ENCODE measurements around the gene CMTR1.

The CMTR1 gene

DNA sequence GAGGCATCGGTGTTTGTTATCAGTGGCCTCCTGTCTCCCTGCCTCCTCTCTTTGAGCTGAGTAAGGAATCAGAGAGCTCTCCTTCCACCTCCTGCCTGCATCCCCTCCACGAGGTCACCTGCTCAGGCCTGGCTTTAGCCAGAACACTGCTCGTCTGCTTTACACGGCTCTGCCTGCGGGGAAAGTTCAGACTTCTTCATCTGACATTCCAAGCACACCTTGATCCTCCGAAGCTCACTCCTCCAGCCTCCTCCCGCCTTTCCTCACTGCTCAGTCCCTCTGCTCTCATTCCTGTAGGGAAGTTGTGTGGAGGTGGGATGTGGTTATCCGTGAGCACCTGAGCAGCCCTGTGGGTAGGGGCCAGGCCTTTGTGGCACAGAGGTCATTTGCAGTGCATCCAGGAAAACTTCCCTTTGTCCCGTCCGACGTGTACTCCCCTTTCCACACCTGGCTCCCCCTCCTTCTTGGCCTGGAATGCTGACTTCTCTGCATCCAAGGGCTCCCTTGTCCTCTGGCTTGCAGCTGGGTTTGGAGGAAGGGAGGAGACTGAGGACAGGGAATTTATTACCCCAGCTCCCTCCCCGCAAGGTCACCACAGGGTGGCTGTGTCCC lies 79.5 kb downstream of the CMTR1 start:
- no peak for DNase-seq (ENCODE audit: low spot score)

DNA sequence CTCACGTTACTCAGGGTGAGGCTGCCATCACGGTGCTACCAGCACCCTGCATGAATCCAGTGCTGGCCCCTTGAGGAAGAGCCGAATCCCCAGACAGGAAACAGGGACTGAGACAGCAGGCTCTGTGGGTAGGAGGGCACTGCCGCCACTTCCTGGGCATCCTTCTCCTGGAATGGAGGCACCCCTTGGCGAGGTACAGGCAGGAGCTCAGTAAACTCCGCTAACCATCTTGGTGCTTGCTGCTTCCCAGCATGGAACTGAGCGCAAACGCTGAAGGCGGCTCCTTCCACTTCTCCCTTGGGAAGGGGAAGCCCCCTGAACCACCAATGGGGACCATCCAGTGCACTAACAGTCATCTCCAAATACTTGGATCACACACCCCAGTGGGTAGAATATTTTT lies 80.1 kb downstream of the CMTR1 start:
- DNase-seq (ENCODE audit: low spot score) = no peak

DNA sequence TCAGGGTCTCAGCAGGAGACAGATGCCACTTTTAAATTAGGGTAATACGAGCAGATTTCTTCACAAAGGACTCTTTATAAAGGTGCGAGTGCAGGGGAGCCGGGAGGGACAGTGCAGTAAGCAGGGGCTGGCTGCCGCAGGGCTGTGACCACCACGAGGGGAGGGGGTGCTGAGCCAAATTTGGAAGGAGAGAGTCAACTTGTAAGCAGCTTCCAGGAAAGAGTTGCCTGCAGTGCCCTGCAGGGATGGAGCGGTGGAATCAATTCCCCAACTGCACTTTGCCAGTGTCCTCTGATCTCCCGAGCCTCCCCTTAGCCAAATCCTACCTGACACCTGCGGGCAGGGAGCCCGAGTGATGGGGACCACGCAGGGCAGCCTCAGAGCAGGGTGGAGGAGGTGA lies 80.6 kb downstream of the CMTR1 start:
- no peak for DNase-seq (ENCODE audit: low spot score)

DNA sequence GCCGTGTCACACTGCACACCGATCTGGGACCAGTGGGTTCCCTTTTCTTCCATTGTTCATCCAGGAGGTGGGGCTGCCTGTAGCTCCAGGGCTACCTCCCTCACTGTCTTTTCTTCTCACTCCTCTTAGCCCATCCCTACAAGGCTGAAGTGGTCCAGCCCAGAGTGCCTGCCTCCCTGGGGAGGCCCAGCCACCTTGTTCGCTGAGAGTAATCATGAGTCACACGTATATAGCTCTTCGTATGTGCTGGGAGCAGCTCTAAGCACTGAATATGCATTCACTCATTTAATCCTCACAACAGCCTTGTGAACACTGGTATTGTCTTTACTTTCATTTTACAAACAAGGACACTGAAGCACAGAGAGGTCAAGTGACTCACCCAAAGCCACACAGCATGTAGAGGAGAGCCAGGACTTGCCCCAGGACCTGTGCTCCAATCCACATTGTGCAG lies 81.3 kb downstream of the CMTR1 start:
- no peak for DNase-seq (ENCODE audit: low spot score)

DNA sequence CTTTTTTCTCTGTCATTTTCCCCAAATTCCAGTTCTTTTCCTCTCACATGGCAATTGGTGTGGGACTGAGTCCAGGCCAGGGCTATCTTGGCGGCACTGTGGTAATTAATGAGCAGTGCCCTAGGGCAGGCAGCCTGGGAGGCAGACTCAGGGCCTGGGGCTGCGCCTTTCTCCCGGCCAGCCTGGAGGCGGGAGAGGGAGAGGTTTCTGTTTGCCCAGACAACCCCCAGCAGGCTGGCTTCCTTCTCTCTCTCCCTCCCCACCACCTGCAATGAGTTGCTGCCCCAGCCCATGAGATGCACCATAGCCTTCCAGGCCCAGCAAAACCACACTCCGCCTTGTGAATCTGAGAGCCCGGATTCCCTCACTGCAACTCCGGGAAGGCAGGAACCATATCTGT lies 81.8 kb downstream of the CMTR1 start:
- DNase-seq (ENCODE audit: low spot score) = no peak

DNA sequence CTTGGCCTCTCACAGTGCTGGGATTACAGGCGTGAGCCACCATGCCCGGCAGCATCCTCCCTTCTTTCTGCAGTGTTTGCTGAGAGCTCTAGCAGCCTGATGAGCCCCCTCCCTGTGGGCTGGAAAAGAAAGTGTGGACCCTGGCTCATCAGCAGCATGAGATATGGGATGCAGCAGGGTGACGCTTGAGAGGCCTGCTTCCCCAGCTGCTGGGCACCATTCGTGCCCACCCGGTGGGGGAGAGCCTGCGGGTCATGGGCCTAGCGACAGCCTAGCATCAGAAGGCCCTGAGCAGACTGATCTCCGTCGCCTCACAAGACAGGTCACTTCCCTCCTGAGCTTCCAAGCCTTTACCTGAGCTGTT lies 82.7 kb downstream of the CMTR1 start:
- DNase-seq (ENCODE audit: low spot score) = no peak

DNA sequence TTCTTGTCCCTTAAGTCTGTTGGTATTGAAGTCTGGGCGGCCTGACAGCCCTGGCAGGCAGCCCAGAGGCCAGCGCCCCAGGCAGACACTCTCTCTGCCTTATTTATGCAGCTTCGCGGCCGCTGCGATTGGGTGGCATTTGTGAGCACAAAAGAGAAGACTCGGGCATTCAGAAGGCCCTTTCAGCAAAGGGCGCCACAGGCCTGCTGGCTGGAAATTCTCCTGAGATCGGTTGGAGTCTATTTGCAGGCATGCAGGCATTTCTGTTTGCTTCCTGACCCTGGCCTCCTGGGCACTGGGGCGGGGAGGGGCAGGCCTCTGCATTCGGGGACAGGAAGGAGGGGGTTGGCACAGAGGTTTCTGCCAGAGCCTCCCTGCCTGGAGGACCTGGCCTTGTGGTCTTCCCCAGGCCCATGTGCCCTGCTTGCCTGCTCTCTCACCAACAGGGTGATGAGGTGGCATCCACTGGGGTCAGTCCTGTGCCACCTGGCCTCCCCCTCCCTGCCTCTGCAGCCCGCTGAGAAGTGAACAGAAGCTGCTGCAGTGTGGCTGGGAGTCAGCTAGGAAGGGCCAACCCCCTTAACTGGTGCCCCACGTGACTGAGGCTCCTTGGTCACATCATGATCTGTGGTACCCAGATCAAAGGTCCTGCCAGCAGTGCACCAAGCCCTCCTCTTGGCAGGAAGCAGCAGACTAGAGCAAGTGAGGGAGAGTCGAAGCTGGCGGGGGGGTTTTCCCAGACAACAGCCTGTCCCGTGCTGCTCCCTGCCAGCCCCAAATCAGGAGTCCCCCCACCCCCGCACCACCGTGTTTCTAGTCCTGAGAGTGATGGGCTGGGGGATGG lies 83.3 kb downstream of the CMTR1 start:
- DNase-seq (ENCODE audit: low spot score) = no peak

DNA sequence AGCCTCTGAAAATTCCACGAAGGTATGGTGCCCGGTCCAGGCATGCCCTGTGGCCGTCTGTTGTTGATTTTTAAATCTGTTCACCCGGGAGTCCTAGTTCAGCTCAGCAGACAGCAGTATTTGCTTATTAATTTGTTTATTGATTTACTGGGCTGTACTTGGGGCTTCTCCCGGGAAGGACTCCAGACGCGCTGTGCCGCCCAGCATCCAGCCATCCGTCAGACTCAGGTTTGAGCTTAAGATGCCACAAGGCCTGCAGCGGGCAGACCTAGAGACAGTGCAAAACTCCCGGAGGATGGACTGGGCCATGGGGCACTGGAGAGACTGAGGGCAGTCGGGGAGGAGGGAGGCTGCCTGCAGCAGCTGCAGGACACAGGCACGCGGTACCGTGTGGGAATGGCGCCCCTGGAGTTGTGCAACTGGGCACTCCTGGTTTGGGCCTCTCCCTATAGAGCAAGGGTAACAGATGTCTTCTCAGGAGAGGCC lies 83.9 kb downstream of the CMTR1 start:
- DNase-seq (ENCODE audit: low spot score) = no peak

DNA sequence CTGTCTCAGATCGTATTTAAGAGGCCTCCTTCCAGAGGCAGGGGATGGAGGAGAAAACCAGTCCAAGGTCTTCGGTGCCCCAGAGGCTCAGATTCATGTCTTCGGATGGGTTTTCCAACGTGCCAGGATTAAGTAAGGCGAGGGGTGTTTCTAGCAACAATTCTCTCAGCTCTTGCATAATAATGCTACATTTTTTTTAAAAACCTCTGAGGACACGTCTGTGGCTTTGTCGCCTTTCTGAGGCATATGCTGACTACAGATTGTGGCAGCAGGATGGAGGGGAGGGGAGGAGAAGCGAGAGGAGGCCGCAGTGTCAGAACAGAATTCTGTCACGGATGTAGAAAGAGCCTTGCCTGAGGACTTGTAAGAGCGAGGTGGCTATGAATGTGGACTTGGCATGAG lies 84.4 kb downstream of the CMTR1 start:
- DNase-seq (ENCODE audit: low spot score) = no peak

DNA sequence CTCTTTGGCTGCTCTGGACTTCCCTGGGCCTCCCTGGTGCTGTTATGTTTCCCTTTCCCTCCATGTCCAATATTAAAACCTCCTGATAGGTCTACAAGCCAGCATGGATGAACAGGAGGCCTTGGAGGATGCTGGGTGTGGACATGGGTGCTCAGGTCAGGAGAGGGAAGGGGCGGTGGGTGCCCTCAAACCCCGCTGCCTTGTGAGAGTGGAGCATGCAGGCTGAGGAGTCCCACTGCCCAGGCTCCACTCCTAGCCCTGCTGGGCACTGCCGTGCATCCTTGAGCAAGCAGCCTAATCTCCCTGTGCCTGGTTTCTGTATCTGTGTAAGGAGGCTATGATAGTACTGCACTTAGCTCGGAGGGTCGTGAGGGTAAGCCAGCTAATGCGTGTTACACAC lies 85.1 kb downstream of the CMTR1 start:
- no peak for DNase-seq (ENCODE audit: low spot score)

DNA sequence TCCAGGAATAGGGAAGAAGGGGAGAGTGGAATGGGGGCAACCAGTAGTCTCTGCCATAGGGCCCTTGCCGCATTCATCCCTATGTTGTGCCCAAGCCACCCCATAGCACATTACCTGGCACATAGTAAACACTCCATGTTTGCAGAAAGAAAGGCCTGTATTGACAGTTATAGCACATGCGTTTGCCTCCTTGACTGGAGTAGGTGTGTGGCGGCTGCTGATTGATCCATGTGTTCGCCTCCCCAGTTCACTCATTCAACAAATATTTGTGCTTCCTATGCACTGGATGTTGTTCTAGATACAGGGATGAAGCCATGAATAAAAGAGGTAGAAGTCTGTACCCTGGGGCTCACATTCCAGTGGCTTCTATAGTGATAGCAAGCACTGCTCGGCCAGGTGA lies 86.4 kb downstream of the CMTR1 start:
- no peak for DNase-seq (ENCODE audit: low spot score)

DNA sequence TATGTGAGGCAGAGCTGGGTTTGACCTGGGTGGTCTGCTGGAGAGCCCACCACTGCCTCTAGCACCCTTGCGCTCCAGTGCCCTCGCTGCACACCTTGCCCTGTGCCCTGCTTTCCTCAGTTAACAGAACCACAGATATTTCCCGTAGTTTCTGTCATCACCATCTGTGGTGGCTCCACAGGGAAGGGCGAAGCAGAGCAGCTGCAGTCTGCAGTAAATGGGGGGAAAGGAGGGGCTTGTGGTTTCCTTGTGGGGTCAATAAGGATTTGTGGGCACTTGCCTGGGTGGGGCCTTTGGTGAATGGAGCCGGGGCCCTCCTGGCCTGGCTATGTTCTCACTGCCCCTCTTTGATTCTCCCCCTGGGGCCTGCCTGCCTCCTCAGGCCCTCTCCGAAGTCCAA lies 87.9 kb downstream of the CMTR1 start:
- no peak for DNase-seq (ENCODE audit: low spot score)

DNA sequence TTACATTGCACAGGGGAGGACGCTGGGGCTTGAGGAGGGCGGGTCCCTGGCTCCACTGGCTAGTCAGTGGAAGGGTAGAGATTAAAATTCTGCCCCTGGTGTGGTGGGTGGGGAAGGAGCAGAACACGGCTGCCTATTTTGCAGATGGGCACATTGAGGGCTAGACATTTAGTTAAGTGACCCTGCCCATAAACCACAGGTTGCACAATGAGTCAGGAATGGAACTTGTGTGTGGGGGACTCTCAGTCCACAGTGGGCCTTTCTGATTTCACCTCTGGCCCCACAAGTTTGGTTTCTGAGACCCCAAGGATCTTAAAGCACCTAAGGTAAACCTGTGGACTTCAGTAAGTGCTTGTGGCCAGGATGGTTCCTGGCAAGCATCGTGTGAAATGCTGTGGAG lies 88.7 kb downstream of the CMTR1 start:
- no peak for DNase-seq (ENCODE audit: low spot score)

DNA sequence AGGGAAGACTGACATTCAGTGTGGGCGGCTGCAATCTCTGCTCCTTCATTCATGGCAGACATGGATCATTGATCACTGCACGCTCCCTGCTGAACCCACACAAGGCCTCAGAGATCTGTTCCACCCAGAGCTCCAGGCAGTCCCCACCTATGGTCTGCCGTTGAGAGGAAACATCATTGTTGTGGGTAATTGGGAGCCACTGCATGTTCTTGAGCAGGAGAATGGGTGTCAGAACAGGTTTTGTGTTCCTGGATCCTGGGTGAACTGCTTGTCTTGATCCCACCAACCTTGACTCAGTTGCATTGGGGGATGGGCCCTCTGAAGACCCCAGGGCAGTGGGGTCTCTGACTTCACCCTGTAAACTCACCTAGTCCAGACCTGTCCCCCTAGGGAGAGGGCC lies 89.8 kb downstream of the CMTR1 start:
- no peak for DNase-seq (ENCODE audit: low spot score)

DNA sequence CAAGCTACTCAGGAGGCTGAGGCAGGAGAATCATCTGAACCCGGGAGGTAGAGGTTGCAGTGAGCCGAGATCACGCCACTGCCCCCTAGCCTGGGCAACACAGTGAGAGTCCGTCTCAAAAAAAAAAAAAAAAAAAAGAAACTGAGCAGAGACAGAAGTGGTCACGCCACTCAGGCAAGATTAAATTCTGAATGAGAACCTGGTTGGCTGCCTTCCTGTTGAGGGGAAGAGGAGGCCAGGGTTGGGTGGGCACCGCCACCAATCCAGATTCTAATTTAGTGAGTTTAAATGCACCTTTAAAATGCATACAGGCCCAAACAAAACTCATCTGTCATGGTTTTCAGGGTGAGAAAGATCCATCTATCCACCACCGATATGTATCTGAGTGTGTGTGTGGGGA lies 90.4 kb downstream of the CMTR1 start:
- DNase-seq (ENCODE audit: low spot score) = no peak

DNA sequence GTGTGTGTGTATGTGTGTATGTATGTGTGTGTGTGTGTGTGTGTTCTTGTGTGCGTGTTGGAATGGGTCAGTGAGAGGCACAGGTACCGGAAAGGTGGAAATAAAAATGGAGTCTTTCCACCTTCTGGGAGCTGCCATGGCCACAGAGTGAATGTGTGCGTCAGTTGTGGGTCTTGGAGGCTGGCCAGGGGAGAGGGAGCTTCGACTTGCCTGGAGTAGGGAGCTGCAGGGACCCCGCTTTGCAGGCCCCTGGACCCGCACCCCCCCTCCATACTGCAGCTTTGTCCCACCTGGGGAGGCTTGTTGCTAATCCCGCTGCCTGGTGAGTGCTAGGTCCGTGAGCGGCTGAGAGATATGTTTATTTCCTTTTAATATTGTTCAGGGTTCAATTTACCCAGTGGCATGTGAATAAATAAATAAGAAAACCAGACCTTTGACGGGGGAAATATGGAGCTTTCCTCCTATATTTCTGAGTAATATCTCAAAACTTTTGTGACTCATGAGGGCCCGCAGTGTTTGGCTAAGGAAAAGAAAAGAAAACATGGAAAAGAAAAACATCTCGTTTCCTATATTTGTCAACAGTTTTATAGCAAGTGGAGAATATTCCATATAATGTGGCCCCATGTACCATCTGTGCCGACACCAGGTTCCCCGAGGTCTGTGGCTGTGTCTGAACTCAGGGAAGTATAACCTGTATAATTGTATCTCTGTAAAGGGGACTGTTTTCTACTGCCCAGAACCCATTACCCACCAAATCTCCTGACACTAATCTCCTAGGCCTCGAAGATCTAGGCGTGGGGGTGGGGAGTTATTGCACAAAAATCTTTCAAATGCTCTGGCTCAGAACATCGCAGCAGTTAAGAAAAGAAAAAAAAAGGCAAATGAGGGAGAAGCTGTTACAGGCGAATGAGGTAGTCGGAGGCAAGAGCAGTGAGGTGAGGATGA lies 91.3 kb downstream of the CMTR1 start:
- DNase-seq (ENCODE audit: low spot score) = no peak

DNA sequence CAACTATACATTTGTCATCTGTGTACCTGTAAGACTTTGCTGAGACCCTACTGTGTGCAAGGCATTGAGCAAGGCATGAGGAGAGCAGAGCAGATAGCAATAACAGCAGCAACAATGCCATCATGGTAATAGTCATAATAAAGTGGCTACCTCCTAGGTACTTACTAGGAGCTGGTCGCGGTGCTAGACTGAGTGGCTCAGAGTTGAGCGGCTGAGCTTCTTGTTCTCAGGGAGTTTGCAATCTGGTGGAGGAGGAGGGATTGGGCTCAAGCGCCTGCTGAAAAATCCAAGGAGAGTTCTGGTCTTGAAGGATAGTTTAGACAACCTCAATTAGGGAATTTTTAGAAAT lies 91.9 kb downstream of the CMTR1 start:
- DNase-seq (ENCODE audit: low spot score) = no peak

DNA sequence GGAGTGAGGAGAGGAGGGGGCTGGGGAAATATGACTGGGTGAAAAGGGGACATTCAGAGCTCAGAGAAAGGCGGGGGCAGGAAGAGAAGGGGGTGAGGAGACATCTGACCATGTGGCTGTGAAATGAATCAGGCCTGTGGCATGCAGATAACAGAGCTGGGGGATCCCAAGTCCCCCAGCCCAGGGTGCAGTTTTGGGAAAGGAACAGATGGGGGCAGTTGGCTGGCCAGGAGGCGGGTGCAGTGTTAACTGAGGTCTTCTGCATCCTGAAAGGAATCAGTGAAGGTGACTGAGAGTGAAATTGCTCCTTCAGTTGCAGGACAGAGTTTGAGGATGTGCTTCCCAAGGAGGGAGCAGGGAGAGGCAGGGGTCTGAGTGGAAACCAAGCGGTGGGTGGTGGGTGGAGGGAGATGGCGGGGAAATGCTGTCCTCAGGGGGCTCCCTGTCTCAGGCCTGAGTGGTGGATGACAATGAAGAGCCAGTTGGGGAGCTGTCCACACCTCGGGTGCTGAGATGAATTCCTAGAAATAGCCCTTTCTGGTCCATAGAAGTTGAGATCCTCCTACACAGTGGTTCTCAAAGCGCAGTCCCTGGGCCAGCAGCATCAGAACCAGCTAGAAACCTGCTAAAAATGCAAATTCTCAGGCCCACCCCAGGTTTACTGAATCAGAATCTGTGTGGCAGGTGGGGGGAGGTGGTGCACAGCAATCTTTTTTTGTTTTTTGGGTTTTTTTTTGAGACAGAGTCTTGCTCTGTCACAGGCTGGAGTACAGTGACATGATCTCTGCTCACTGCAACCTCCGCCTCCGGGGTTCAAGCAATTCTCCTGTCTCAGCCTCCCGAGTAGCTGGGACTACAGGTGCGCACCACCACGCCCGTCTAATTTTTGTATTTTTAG lies 92.7 kb downstream of the CMTR1 start:
- no peak for DNase-seq (ENCODE audit: low spot score)

DNA sequence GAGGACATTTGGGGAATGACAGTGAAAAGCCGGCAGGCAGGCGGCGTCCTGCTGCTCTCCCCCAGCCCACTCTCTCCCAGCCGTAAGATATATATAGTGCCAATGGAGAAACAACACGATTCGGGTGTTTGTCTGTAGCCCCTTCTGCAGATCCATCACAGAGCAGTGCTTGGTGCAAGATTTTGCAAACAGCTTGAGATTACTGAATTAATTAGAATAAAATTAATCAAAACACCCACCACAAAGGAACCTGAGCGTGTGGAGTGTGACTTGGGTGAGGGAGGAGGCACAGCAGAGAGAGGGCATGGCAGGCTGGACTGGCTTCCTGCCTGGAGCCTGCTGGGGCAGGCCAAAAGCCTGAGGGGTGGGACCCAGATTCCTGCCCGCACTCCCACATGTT lies 95.5 kb downstream of the CMTR1 start:
- DNase-seq (ENCODE audit: low spot score) = no peak

DNA sequence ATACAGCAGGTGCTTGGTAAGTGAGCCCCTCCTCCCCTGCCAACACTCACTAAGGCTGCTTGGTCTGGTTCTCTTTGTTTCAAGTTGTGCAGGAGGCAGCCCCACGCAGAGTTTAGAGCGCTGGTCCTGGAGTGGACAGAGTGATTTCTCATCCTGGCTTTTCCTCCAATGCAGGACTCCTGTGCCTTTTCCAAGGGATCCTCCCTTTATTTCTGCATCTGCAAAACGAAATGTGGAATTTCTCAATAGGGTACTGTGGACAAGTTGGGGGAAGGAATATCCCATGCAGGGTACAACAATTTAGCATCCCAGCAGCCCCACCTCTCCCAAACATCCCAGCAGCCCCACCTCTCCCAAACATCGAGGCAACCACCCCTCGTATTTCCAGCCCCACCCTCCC lies 97.3 kb downstream of the CMTR1 start:
- DNase-seq (ENCODE audit: low spot score) = no peak

DNA sequence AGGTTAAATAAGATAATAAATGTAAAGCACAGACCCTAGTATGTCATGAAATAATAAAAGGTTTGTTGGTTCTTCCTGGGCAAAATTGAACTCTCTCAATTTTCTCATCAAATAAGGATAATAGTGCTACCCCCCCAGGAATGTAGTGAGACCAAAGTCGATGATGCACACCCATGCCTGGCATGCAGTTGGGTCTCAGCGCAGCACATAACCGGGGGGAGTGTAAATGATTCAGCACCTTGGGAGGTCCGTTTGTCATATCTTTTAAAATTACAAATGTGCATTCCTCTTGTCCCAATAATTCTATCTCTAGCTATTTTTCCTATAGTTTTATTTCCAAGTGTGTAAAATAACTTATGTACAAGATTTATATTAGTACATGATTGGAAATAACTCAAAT lies 98.0 kb downstream of the CMTR1 start:
- DNase-seq (ENCODE audit: low spot score) = no peak
